Panc1 (cell line): Measurements from ENCODE around the gene DCAF17. TPM values are rescaled to one million over a fixed set of nuclear protein-coding genes. Genes with fewer than 3 reads are reported as not detected.
A peak's percentile ranks its signal among the peaks of the same experiment; 100 is the strongest.

Source experiments
- ATAC-seq: fragments of 200-7000 bp; cut with Tn5 transposase; 2 replicates; pipeline ENCODE4 v1.9.1; 2020; ENCODE audit warnings: mild to moderate bottlenecking, moderate library complexity
- BruUV-seq: library from RNA; stranded (reverse); fragments of 400-500 nt; replicated peaks from 2 replicates; lab custom pipeline; 2021; lab: Mats Ljungman, UMichigan
- CTCF ChIA-PET: fragments of 300-600 bp; sonication (Branson Sonifier 250); formaldehyde crosslinking; loops from one replicate; lab custom pipeline; 2022; ENCODE audit warnings: antibody characterized with exemption; lab: Charles Lee
- POLR2A ChIA-PET: fragments of 300-600 bp; sonication (Branson Sonifier 250); formaldehyde crosslinking; loops from one replicate; lab custom pipeline; 2022; ENCODE audit warnings: antibody characterized with exemption; lab: Charles Lee
- DNase-seq: peaks from one replicate; pipeline ENCODE4 v3.0.0-alpha.2; 2010; ENCODE audit warnings: low read depth, low spot score
- H3K27ac ChIP-seq: 2 replicates; pipeline ENCODE4 v1.5.1; 2011; ENCODE audit warnings: mild to moderate bottlenecking, low read length, inconsistent platforms
- H3K27me3 ChIP-seq: fragments of 200-500 bp; sonication (Bioruptor generic); 2 replicates; pipeline ENCODE4 v1.6.0; 2014; ENCODE audit warnings: low read length, inconsistent platforms; ENCODE audit not compliant: control insufficient read depth, insufficient read depth
- H3K36me3 ChIP-seq: fragments of 200-500 bp; sonication (Bioruptor generic); 2 replicates; pipeline ENCODE4 v1.5.1; 2014; ENCODE audit warnings: inconsistent platforms, mild to moderate bottlenecking, low read length, moderate library complexity; ENCODE audit not compliant: control insufficient read depth, insufficient read depth
- H3K4me1 ChIP-seq: 2 replicates; pipeline ENCODE4 v1.5.1; 2011; ENCODE audit warnings: inconsistent platforms, mild to moderate bottlenecking, low read length, moderate library complexity; ENCODE audit not compliant: control insufficient read depth, insufficient read depth
- H3K4me3 ChIP-seq, 2 experiments: 2 replicates each; pipeline ENCODE4 v1.5.1; 2011 to 2012; ENCODE audit warnings: low read depth in 2 of 2, low read length in 2 of 2, mild to moderate bottlenecking in 2 of 2, inconsistent platforms in 1 of 2, moderate library complexity in 1 of 2
- H3K9me3 ChIP-seq: fragments of 200-500 bp; sonication (Bioruptor generic); 2 replicates; pipeline ENCODE4 v1.5.1; 2014; ENCODE audit warnings: low read depth, mild to moderate bottlenecking, inconsistent platforms, low read length, moderate library complexity; ENCODE audit not compliant: control insufficient read depth, insufficient read depth
- POLR2AphosphoS5 ChIP-seq: IDR thresholded peaks from 2 replicates; pipeline ENCODE4 v1.6.1; 2012; ENCODE audit warnings: mild to moderate bottlenecking, low read depth, low read length, moderate library complexity
- SIN3A ChIP-seq: IDR thresholded peaks from 2 replicates; pipeline ENCODE4 v1.6.1; 2012; ENCODE audit warnings: low read depth, mild to moderate bottlenecking, low read length, moderate library complexity, borderline replicate concordance; ENCODE audit not compliant: insufficient read depth
- TCF7L2 ChIP-seq: IDR thresholded peaks from 2 replicates; pipeline ENCODE4 v1.6.1; 2011; ENCODE audit warnings: mild to moderate bottlenecking, low read depth, low read length, inconsistent platforms
- in situ Hi-C: cut with HindIII; loops from 2 replicates; pipeline ENCODE4 v1.10.0; 2016; ENCODE audit warnings: low sequenced_read_pairs, low pct_unique_long_range_greater_than_20kb
- intact Hi-C: fragments of 100-400 bp; cut with micrococcal nuclease; formaldehyde crosslinking; loops from one replicate; pipeline ENCODE4 v1.10.0; 2022; ENCODE audit not compliant: unreplicated experiment
- total RNA-seq: library from RNA; stranded (reverse); gene quantifications from one replicate; pipeline ENCODE4 v1.2.1, GENCODE V29; 2021; ENCODE audit not compliant: unreplicated experiment
- TF ChIP-seq, protein P1 (sequence below): fragments of 450-650 bp; IDR thresholded peaks from 2 replicates; pipeline ENCODE4 v1.5.1; 2017; ENCODE audit warnings: mild to moderate bottlenecking
- TF ChIP-seq, protein P2 (sequence below), 2 experiments: IDR thresholded peaks; 2 replicates each; pipeline ENCODE4 v1.6.1; 2011 to 2012; ENCODE audit warnings: low read depth in 2 of 2, control low read depth in 1 of 2, low read length in 1 of 2, mild to moderate bottlenecking in 1 of 2, moderate library complexity in 1 of 2; ENCODE audit not compliant: insufficient read depth in 1 of 2

Gene DCAF17
- total RNA-seq, 1 experiment from 2014 or later = 19.0 TPM

DNA sequence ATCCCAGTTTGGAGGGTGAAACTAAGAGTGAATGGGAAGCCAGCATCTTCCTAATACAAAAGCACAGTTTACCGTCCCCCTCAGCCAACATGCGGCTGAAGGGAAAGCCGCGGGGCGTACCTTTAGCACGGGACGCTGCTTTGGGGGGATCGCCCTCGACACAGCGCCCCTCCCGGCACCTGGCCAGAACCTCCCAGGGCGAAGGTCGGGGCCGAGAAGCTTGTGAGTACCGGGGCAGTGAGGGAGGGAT lies 338 bp upstream of the DCAF17 start, which contains the start of gene METTL8:
TSS of gene METTL8 (minus strand) at position 228 of the 250 bp plus-strand sequence. CDS start 41,805 bp downstream, outside the sequence.
- no peak for TF ChIP-seq TCF7L2
- TF ChIP-seq, protein P1, sequence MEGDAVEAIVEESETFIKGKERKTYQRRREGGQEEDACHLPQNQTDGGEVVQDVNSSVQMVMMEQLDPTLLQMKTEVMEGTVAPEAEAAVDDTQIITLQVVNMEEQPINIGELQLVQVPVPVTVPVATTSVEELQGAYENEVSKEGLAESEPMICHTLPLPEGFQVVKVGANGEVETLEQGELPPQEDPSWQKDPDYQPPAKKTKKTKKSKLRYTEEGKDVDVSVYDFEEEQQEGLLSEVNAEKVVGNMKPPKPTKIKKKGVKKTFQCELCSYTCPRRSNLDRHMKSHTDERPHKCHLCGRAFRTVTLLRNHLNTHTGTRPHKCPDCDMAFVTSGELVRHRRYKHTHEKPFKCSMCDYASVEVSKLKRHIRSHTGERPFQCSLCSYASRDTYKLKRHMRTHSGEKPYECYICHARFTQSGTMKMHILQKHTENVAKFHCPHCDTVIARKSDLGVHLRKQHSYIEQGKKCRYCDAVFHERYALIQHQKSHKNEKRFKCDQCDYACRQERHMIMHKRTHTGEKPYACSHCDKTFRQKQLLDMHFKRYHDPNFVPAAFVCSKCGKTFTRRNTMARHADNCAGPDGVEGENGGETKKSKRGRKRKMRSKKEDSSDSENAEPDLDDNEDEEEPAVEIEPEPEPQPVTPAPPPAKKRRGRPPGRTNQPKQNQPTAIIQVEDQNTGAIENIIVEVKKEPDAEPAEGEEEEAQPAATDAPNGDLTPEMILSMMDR = peak; percentile 61
- H3K27ac ChIP-seq = peak within 1 kb of the TSS; percentile 96
- BruUV-seq = no TSS peak
- ATAC-seq (no peak), DNase-seq (no peak)
- peaks cover 7% of the 10 kb centered on the region; the same call in 1 of the 2 replicates for H3K9me3 ChIP-seq
- in situ Hi-C loops (no loop called here), intact Hi-C loops (loop anchor here (5.0 kb wide), 2 partner anchors 446 to 461 kb away; no protein-coding TSS in a partner anchor)
- peaks cover 10% of the 10 kb centered on the region for H3K4me1 ChIP-seq
- no peaks in the 10 kb centered on the region for H3K27me3 ChIP-seq
- peaks cover 4% of the 10 kb centered on the region; the same call in 1 of the 2 replicates for H3K36me3 ChIP-seq
- peak within 1 kb of the TSS; percentile 95 for H3K4me3 ChIP-seq
- POLR2A ChIA-PET = no interaction called here
- CTCF ChIA-PET = interaction anchor here (0.6 kb wide), 1 partner anchor 111 kb away, joined by 11 read pairs; no protein-coding TSS in a partner anchor

DNA sequence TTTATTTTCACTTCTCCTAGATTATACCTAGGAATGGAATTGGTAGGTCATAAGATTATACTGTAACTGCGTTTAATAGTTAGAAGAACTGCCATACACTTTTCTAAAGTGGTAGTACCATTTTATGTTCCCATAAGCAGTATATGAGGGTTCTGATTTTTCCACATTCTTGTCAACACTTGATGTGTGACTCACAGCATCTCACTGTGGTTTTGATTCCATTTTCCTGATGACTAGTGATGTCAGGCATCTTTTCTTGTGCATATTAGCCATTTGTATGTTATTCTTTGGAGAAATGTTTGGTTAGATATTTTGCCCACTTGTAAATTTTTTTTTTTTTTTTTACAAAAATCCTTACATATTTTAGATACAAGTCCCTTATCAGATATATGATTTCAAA lies 2.3 kb downstream of the DCAF17 start:
- ChIA-PET POLR2A (no interaction called here), CTCF (no interaction called here)
- H3K4me3 ChIP-seq = no peak overlapping the region
- intact Hi-C loops = no loop called here
- ATAC-seq = no peak
- in situ Hi-C loops = no loop called here
- TF ChIP-seq, protein P2, sequence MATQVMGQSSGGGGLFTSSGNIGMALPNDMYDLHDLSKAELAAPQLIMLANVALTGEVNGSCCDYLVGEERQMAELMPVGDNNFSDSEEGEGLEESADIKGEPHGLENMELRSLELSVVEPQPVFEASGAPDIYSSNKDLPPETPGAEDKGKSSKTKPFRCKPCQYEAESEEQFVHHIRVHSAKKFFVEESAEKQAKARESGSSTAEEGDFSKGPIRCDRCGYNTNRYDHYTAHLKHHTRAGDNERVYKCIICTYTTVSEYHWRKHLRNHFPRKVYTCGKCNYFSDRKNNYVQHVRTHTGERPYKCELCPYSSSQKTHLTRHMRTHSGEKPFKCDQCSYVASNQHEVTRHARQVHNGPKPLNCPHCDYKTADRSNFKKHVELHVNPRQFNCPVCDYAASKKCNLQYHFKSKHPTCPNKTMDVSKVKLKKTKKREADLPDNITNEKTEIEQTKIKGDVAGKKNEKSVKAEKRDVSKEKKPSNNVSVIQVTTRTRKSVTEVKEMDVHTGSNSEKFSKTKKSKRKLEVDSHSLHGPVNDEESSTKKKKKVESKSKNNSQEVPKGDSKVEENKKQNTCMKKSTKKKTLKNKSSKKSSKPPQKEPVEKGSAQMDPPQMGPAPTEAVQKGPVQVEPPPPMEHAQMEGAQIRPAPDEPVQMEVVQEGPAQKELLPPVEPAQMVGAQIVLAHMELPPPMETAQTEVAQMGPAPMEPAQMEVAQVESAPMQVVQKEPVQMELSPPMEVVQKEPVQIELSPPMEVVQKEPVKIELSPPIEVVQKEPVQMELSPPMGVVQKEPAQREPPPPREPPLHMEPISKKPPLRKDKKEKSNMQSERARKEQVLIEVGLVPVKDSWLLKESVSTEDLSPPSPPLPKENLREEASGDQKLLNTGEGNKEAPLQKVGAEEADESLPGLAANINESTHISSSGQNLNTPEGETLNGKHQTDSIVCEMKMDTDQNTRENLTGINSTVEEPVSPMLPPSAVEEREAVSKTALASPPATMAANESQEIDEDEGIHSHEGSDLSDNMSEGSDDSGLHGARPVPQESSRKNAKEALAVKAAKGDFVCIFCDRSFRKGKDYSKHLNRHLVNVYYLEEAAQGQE (IDR thresholded peaks at IDR 0.05; ENCODE audit: insufficient read depth in 1 of 2, low read depth in 2 of 2, low read length in 1 of 2) = no peak
- TF ChIP-seq SIN3A = no peak
- no peak for TF ChIP-seq TCF7L2
- no peak for TF ChIP-seq POLR2AphosphoS5
- TF ChIP-seq, protein P1 = no peak
- no TSS peak for BruUV-seq
- peaks cover 2% of the 10 kb centered on the region; the same call in 1 of the 2 replicates for H3K9me3 ChIP-seq
- H3K36me3 ChIP-seq = peaks cover 4% of the 10 kb centered on the region; the same call in 1 of the 2 replicates
- H3K4me1 ChIP-seq = peaks cover 10% of the 10 kb centered on the region
- no peaks in the 10 kb centered on the region for H3K27me3 ChIP-seq
- no peak overlapping the region for H3K27ac ChIP-seq
- DNase-seq = peak; percentile 20
